HepG2 (cell line): ENCODE measurements around the gene SMIM24.

ENCODE experiments used
- ASH2L ChIP-seq: fragments of 300-600, 200-600 bp; sonication (generic); IDR thresholded peaks from 2 replicates; pipeline ENCODE4 v1.7.0; 2017; ENCODE audit warnings: low read depth, mild to moderate bottlenecking, moderate library complexity, mixed read lengths, low read length; ENCODE audit not compliant: insufficient read length
- CTCF ChIP-seq: sonication (generic); formaldehyde crosslinking; IDR thresholded peaks from 2 replicates; pipeline ENCODE4 v1.5.0; 2020; ENCODE audit warnings: mild to moderate bottlenecking, missing genetic modification reagents, moderate library complexity
- POLR2AphosphoS5 ChIP-seq: IDR thresholded peaks from 2 replicates; pipeline ENCODE4 v1.6.1; 2012; ENCODE audit warnings: low read depth, low read length
- ZNF660 ChIP-seq: sonication (generic); formaldehyde crosslinking; IDR thresholded peaks from 2 replicates; pipeline ENCODE4 v1.5.1; 2020; ENCODE audit warnings: mild to moderate bottlenecking, low read depth, missing genetic modification reagents, borderline replicate concordance
- ZNF749 ChIP-seq: sonication (generic); formaldehyde crosslinking; IDR thresholded peaks from 2 replicates; pipeline ENCODE4 v1.8.0; 2022; ENCODE audit warnings: mild to moderate bottlenecking, missing genetic modification reagents, moderate library complexity, borderline replicate concordance
- ZNF780A ChIP-seq: sonication (generic); formaldehyde crosslinking; IDR thresholded peaks from 2 replicates; pipeline ENCODE4 v1.8.0; 2022; ENCODE audit warnings: mild to moderate bottlenecking, missing genetic modification reagents, moderate library complexity
- ZSCAN30 ChIP-seq: sonication (generic); formaldehyde crosslinking; IDR thresholded peaks from 2 replicates; pipeline ENCODE4 v1.5.0; 2020; ENCODE audit warnings: mild to moderate bottlenecking, missing genetic modification reagents

DNA sequence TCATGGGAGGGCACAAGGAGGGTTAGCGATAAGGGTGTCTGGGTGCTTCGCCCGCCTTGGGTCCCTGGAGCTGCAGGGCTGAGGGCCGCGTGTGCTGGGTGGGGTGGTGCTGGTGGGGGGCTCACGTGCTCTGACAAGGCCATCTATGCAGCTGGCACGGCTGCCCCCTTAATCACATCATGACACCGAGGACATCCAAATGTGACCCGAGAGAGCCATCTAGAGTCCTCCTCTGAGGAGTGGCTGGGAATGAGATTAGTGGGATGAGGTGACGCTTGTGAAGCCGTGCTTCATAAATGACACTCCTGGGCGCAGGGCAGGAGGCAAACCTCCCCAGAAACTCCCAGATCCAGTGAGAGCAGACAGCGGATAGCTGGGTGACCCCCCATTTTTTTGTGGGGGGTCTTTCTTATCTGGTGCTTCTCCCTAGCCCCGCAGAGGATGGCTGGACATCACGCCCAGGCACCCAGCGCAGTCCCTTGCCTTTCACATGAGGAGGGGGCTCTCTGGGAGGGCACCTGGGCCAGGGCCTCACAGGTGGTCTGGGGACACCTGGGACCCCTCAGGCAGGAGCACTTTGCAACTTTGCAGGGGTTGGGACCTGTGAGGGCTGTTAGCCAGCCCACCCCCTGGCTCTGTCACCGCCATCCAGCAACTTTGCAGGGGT is 32.4 kb upstream of the SMIM24 start:
- TF ChIP-seq ZNF749 (CRISPR knock-in tag) (no peak), ZSCAN30 (CRISPR knock-in tag) (no peak), CTCF (CRISPR knock-in tag) (peak; percentile 29; the same call in 1 of the 2 replicates), POLR2AphosphoS5 (no peak), ASH2L (no peak), ZNF780A (CRISPR knock-in tag) (no peak), ZNF660 (CRISPR knock-in tag) (no peak)
